HG03558 (cell line): ENCODE measurements around the gene FMNL2.

Experiments used
- ATAC-seq: cut with Tn5 transposase; IDR thresholded peaks from one replicate; pipeline ENCODE4 v1.9.1; 2021; ENCODE audit warnings: moderate number of reproducible peaks; ENCODE audit not compliant: unreplicated experiment; ENCODE audit errors: extremely low read depth

FMNL2 gene

DNA sequence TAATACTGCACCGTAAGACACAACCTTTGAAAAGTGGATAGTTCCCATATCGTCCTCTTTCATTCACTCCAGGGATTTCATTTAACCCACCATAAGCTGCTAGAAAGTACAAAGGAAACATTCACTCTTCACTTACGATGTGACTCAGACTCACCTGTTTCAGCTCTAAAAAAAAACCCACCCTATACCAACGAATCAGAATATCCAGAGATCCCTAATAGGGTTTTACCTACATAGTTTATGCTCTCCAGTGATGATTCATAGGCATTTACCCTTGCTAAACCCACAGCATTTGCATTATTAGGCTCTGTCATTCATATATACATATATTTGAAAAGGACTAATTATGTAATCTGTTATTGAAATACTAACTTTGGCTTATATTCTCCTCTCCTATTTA, 322.1 kb downstream of the FMNL2 start:
- ATAC-seq, result peak; percentile 75

GRCh38 chr2:152658221-152658620, 323.2 kb downstream of the FMNL2 start:
- ATAC-seq, result no peak

DNA sequence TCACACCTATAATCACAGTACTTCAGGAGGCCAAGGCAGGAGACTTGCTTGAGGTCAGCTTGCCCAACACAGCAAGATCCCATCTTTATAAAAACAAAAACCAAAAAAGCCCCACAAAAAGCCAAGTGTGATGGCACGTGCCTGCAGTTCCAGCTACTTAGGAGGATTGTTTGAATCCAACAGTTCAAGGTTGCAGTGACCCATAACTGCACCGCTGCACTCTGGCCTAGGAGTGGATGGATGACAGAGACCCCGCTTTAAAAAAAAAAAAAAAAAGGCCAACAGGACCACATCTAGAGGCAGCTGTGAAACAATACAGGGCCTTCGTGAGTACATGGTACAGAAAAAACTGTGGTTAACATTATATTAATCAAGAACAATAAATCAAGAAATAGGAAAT, 326.1 kb downstream of the FMNL2 start:
- no peak for ATAC-seq

- no peak for ATAC-seq
These were observed 329.8 kb downstream of the FMNL2 start for GRCh38 chr2:152664725-152665124.

GRCh38 chr2:152674334-152674733, 339.4 kb downstream of the FMNL2 start:
- no peak for ATAC-seq

GRCh38 chr2:152676461-152676860, 341.5 kb downstream of the FMNL2 start:
- no peak for ATAC-seq

- ATAC-seq, result no peak
These were observed 343.8 kb downstream of the FMNL2 start for GRCh38 chr2:152678808-152679207.

DNA sequence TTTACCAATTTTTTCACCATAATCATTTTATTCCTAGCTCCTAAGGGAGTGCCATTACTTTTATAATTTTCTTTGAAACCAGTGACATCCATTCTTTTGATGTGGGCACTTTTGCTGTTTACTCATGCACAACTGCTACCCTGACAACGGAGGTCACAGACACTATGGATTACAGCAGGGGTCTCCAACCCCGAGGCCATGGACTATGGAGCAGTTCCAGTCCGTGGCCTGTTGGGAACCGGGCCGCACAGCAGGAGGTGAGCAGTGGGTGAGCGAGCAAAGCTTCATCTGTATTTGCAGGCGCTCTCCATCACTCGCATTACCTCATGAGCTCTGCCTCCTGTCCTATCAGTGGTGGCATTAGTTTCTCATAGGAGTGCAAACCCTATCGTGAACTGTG, 347.7 kb downstream of the FMNL2 start:
- no peak for ATAC-seq

GRCh38 chr2:152683400-152683799, 348.4 kb downstream of the FMNL2 start:
- ATAC-seq, result no peak

GRCh38 chr2:152686321-152686720, 351.3 kb downstream of the FMNL2 start:
- ATAC-seq, result no peak

- ATAC-seq, result peak; percentile 82
These were observed 358.1 kb downstream of the FMNL2 start for GRCh38 chr2:152693033-152693432.

DNA sequence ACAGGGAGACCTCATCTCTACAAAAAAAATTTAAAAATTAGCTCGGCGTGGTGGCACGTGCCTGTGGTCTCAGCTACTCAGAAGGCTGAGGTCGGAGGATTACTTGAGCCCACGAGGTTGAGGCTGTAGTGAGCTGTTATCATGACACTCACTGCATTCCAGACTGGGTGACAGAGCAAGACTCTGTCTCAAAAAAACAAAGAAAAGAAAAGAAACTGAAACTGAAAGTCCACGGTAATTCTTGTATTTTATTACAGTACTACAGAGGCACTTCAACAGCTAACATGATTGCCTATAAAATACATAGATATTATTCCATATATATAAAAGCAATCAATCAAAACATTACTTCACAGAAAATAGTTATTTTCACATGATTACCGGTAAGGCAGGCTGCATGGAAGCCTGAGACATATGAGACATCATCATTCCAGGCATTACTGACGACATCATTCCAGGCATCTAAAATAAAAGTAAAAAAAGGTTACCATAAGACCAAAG, 359.2 kb downstream of the FMNL2 start:
- ATAC-seq, result peak; percentile 46

DNA sequence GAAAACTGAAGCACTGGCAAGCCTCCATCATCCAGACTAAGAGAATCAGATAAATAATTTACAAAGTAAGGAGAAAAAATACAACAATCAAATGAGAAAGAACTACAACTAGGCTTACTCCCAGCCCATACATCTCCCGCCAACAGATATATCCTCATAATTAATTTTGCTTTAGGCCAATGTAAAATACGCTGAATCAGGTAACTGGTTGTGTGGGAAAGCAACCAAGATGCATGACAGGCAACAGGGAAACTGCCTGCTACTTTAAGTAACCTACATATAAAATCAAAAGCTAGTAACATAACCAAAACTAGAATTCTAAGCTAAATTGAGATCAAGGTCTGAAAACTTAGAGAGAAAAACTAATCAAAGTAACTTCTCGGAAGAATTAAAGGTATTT, 360.8 kb downstream of the FMNL2 start:
- ATAC-seq, result no peak

GRCh38 chr2:152696476-152696875, 361.5 kb downstream of the FMNL2 start:
- no peak for ATAC-seq
